ENCODE measurements around the gene ZBTB7C. TPM values are rescaled to one million over a fixed set of nuclear protein-coding genes. Genes with fewer than 3 reads are reported as not detected.
A peak's percentile ranks its signal among the peaks of the same experiment; 100 is the strongest.
"Not testable (repeated sequence)": the region's sequence is repeated elsewhere in the genome, so short reads cannot be mapped to it uniquely, and the experiment has no call there.

ZBTB7C gene
- 44.2 TPM for total RNA-seq

- ATAC-seq, result no peak
- DNase-seq (ENCODE audit: low spot score), result no peak
- intact Hi-C loops (cut with DNase I), result no loop called here
These were observed at the start of gene ZBTB7C for GRCh38 chr18:48408727-48409590. Gene ZBTB7C, minus strand, starts transcription at chr18:48409383.

- DNase-seq (ENCODE audit: low spot score) (no peak), ATAC-seq (no peak)
- intact Hi-C loops (cut with DNase I), result no loop called here
These were observed 47.7 kb upstream of the ZBTB7C start for GRCh38 chr18:48456838-48457237.

- DNase-seq (ENCODE audit: low spot score), result no peak
- intact Hi-C loops (cut with DNase I), result no loop called here
- peak; percentile 77 for ATAC-seq
These were observed 46.6 kb upstream of the ZBTB7C start for GRCh38 chr18:48455555-48456478.

DNA sequence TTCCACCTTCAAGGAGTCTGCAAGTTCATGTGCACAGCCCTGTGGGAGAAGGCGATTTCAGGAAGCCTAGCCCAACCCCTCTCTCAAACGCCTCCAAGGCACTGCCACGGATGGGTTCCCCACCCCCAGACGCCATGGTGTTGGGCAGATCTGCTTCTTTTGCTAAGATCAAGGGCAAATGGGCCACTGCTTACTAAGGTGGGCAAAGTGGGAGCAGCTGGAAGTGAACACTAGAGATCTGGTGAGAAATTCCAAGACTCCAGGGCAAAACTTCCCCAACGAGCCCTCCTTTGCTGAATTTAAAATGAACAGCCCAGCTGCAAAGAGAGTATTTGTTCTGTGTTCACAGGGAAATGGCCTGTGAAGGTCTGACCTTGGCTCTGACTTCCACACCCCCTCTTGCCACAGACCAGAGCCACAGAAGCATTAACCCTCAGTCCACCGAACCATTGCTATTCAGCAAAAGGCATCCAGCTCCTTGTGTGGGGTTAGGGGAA is 45.1 kb upstream of the ZBTB7C start:
- intact Hi-C loops (cut with DNase I), result no loop called here
- DNase-seq (ENCODE audit: low spot score) (no peak), ATAC-seq (peak; percentile 14)

DNA sequence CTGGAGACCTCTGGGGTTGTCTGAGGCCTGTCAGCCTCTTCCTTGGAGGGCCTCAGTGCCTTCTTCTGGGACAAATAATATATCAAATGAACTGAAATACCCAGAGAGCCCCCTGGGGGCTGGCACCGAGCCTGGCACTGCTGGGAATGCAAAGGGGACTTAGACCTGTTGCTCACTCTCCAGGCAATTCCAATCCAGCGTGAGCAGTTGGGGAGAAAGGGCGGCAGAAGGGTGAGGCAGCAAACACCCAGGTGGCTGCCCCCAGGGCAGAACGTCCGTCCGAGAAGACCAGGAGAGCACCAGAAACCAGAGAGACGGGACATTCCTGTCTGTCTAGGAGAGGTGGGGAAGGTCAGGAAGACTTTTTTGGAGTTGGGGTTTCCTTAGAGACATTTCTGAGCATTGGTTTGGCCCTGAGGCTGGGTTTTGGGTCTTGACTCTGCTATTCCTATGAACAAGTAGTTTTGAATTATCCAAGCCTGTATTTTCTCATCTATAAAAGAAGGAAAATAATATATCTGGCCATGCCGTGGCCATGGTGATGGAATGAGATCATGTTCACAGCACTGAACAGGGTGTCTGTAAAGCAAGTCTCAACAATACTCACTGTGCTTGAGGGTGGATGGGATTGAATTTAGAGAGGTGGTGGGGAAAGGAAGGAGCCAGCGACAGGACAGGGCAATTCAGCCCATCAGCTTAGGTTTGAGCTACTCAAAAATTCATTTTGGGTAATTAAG is 44.3 kb upstream of the ZBTB7C start:
- DNase-seq (ENCODE audit: low spot score) (no peak), ATAC-seq (no peak)
- intact Hi-C loops (cut with DNase I), result no loop called here

DNA sequence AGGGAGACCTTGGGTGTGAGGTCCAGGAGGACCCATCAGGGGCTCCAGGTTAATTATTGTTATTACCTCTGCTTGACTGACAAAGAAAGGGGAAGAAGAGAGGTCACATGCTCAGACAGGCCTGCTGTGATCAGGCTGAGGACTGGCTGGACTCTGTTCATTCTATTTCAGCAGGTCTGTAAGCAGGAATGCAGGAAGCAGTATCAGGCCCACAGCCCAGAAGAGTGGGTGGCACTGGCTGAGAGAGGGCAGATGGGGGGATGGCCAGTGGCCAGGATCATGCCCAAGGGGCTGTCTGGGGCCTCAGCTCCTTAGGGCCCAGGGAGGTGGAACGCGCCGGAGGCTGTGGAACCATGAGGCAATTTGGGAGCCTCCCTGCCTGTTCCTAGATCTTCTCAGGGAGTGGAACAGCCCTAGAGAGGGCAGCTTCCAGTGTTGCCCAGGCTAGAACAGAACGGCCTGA is 43.7 kb upstream of the ZBTB7C start:
- intact Hi-C loops (cut with DNase I), result no loop called here
- ATAC-seq, result peak; percentile 41
- no peak for DNase-seq (ENCODE audit: low spot score)

DNA sequence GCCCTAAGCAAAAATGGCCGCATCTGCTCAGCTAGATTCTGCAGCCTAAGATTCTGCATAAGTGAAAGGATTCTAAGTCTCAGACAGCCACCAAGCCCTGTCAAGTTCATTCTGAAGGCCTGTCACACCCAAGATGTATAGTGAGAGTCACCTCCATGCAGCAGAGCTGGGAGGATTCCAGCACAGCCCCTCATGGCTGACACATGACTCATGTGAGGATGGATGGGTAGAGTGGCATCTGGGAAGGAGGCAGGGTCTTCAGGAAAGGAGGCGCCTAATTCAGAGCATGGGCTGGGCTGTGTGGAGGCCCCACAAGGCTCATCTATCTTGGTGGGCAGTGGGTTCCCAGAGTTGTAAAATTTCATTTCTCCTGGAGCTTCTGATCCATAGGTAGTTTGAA is 41.5 kb upstream of the ZBTB7C start:
- no peak for DNase-seq (ENCODE audit: low spot score)
- intact Hi-C loops (cut with DNase I), result no loop called here
- ATAC-seq, result no peak

GRCh38 chr18:48446582-48447225 is 37.5 kb upstream of the ZBTB7C start:
- ATAC-seq (peak; percentile 92), DNase-seq (ENCODE audit: low spot score) (peak; percentile 93)
- intact Hi-C loops (cut with DNase I), result loop anchor here (10.0 kb wide), 1 partner anchor 422 kb away; no protein-coding TSS in a partner anchor

DNA sequence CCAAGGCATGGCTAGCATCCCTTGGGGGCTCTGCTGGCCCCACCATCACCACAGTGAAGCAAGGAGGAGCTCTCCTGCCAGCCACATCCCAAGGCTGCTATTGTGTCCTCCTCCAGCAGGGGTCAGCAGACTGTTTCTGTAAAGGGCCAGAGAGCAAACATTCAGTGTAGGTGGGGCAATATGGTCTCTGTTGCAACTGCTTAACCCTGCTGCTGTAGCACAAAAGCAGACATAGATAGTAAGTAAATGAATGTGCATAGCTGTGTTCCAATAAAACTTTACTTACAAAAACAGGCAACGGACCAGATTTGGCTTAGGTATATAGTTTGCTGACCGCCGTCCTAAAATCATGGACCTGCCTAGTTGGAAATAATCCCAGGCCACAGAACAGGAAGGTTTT is 36.4 kb upstream of the ZBTB7C start:
- DNase-seq (ENCODE audit: low spot score) (peak; percentile 83), ATAC-seq (peak; percentile 54)
- intact Hi-C loops (cut with DNase I), result loop anchor here (10.0 kb wide), 1 partner anchor 421 kb away; no protein-coding TSS in a partner anchor

DNA sequence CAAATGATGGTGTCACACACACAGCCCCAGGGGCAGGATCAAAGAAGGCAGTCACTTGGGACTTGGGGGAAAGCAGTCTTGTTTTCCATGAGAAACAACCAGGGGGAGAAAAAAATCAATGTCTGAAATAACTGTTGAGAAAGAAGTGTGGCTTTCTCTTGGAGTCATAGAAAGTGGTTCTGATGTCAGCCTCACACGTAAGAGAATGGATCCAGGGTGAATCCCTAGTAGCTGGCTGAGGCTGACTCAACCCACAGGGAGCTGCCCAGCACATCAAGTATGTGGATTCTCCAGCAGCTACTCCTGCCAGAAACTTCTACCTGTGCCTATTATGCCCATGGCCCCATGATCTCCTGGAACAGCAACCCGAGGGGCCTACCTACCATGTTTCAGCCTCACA is 33.6 kb upstream of the ZBTB7C start:
- DNase-seq (ENCODE audit: low spot score) (no peak), ATAC-seq (no peak)
- intact Hi-C loops (cut with DNase I), result loop anchor here (10.0 kb wide), 1 partner anchor 418 kb away; no protein-coding TSS in a partner anchor

- intact Hi-C loops (cut with DNase I), result loop anchor here (10.0 kb wide), 1 partner anchor 417 kb away; no protein-coding TSS in a partner anchor
- ATAC-seq, result peak; percentile 82
- peak; percentile 78 for DNase-seq (ENCODE audit: low spot score)
These were observed 32.3 kb upstream of the ZBTB7C start for GRCh38 chr18:48441405-48441881.

GRCh38 chr18:48440924-48441323 is 31.7 kb upstream of the ZBTB7C start:
- DNase-seq (ENCODE audit: low spot score) (no peak), ATAC-seq (peak; percentile 81)
- intact Hi-C loops (cut with DNase I), result loop anchor here (10.0 kb wide), 1 partner anchor 416 kb away; no protein-coding TSS in a partner anchor

- intact Hi-C loops (cut with DNase I), result no loop called here
- no peak for ATAC-seq
- no peak for DNase-seq (ENCODE audit: low spot score)
These were observed 27.7 kb upstream of the ZBTB7C start for GRCh38 chr18:48436907-48437306.

DNA sequence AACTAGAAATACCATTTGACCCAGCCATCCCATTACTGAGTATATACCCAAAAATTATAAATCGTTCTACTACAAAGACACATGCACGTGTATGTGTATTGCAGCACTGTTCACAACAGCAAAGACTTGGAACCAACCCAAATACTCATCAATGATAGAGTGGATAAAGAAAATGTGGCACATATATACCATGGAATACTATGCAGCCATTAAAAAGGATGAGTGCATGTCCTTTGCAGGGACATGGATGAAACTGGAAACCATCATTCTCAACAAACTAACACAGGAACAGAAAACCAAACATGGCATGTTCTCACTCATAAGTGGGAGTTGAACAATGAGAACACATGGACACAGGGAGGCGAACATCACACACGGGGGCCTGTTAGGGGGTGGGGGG is 25.2 kb upstream of the ZBTB7C start:
- DNase-seq (ENCODE audit: low spot score); ATAC-seq; intact Hi-C loops (cut with DNase I): not testable (repeated sequence)

GRCh38 chr18:48433541-48433940 is 24.4 kb upstream of the ZBTB7C start:
- no peak for DNase-seq (ENCODE audit: low spot score)
- intact Hi-C loops (cut with DNase I), result no loop called here

GRCh38 chr18:48430150-48430549 is 21.0 kb upstream of the ZBTB7C start:
- intact Hi-C loops (cut with DNase I), result no loop called here
- ATAC-seq, result no peak
- DNase-seq (ENCODE audit: low spot score), result no peak

More at GRCh38 chr18:48433541-48433940, 24.4 kb upstream of the ZBTB7C start:
- no peak for ATAC-seq

GRCh38 chr18:48428475-48429177 is 19.4 kb upstream of the ZBTB7C start:
- intact Hi-C loops (cut with DNase I), result no loop called here
- DNase-seq (ENCODE audit: low spot score), result no peak
- ATAC-seq, result peak; percentile 38

Measured in sciatic nerve (tissue), 2 donors.